K562 (cell line): ENCODE data around the gene TMTC2. TPM values are rescaled to one million over a fixed set of nuclear protein-coding genes. Genes with fewer than 3 reads are reported as not detected.
A peak's percentile ranks its signal among the peaks of the same experiment; 100 is the strongest.

Source experiments
- ATAC-seq: fragments of 200-7000 bp; cut with Tn5 transposase; 3 replicates; pipeline ENCODE4 v1.9.1; 2020; ENCODE audit warnings: moderate library complexity
- BruUV-seq: library from RNA; stranded (reverse); fragments of 400-500 nt; replicated peaks from 2 replicates; lab custom pipeline; 2021; lab: Mats Ljungman, UMichigan
- CTCF ChIA-PET: fragments of 300-600 bp; formaldehyde crosslinking; extraction: SDS; loops from one replicate; lab custom pipeline; 2021; ENCODE audit warnings: low intra/inter-chr PET ratio; lab: Yijun Ruan, JAX
- POLR2A ChIA-PET: fragments of 300-600, 350-650 bp; sonication (Branson Sonifier 250); formaldehyde crosslinking; extraction: SDS; loops from one replicate; lab custom pipeline; 2021; ENCODE audit warnings: antibody characterized with exemption, inconsistent platforms; lab: Yijun Ruan, JAX
- DNase-seq, 4 experiments: peaks; one replicate each; pipeline versions ENCODE4 v3.0.0 to v3.0.0-alpha.2; 2011 to 2018; ENCODE audit warnings: low spot score in 3 of 4, mixed read lengths in 3 of 4; ENCODE audit errors: extremely low read depth in 1 of 4
- FAIRE-seq: peaks from 2 replicates; lab custom pipeline; 2011; peaks lifted over from hg19 to GRCh38; lab: Jason Lieb, UNC
- H2AFZ ChIP-seq: 2 replicates; pipeline ENCODE4 v1.6.0; 2011; ENCODE audit warnings: low read depth, low read length, control low read depth, inconsistent platforms
- H3K27ac ChIP-seq: fragments of 200-600 bp; 3 replicates; pipeline ENCODE4 v1.8.0; 2011; ENCODE audit warnings: low read depth, mild to moderate bottlenecking, control low read depth, inconsistent platforms, low read length, moderate library complexity, mixed read lengths; ENCODE audit errors: extremely low read depth
- H3K27me3 ChIP-seq, 2 experiments: fragments of 300-600 bp in 1 of 2; 2 replicates in 1 of 2; 3 replicates in 1 of 2; pipeline versions ENCODE4 v1.6.0 to v1.8.0; 2011; ENCODE audit warnings: inconsistent platforms in 2 of 2, low read length in 2 of 2, mild to moderate bottlenecking in 1 of 2, mixed read lengths in 1 of 2, moderate library complexity in 1 of 2; ENCODE audit not compliant: control insufficient read depth in 2 of 2, insufficient read depth in 2 of 2
- H3K36me3 ChIP-seq: fragments of 300-600 bp; 3 replicates; pipeline ENCODE4 v1.8.0; 2011; ENCODE audit warnings: mild to moderate bottlenecking, low read length, inconsistent platforms; ENCODE audit not compliant: control insufficient read depth, insufficient read depth
- H3K4me1 ChIP-seq, 2 experiments: fragments of 200-600 bp in 1 of 2; replicated peaks in 1 of 2; 2 replicates in 1 of 2; 3 replicates in 1 of 2; pipeline versions ENCODE4 v1.5.1 to v1.8.0; 2011; ENCODE audit warnings: inconsistent platforms in 2 of 2, low read length in 2 of 2, mild to moderate bottlenecking in 1 of 2, mixed read lengths in 1 of 2, moderate library complexity in 1 of 2; ENCODE audit not compliant: control insufficient read depth in 2 of 2, insufficient read depth in 2 of 2
- H3K4me2 ChIP-seq: 2 replicates; pipeline ENCODE4 v1.6.1; 2011; ENCODE audit warnings: low read length, control low read depth, inconsistent platforms, mixed read lengths; ENCODE audit not compliant: insufficient read depth
- H3K4me3 ChIP-seq: fragments of 200-600 bp; sonication (generic), shearing (Covaris generic); 2 replicates; pipeline ENCODE4 v1.5.1; 2016; ENCODE audit warnings: control low read depth, inconsistent platforms
- H3K79me2 ChIP-seq: fragments of 200-600 bp; 3 replicates; pipeline ENCODE4 v1.8.0; 2011; ENCODE audit warnings: low read length, inconsistent platforms; ENCODE audit not compliant: control insufficient read depth, insufficient read depth
- H3K9ac ChIP-seq, 2 experiments: 2 replicates each; pipeline versions ENCODE4 v1.6.0 to v1.6.1; 2011; ENCODE audit warnings: low read depth in 2 of 2, low read length in 2 of 2, control low read depth in 1 of 2, inconsistent platforms in 1 of 2, mild to moderate bottlenecking in 1 of 2, mixed read lengths in 1 of 2; ENCODE audit not compliant: insufficient read depth in 1 of 2
- H3K9me1 ChIP-seq: one replicate; pipeline ENCODE4 v1.6.0; 2011; ENCODE audit warnings: inconsistent platforms, mild to moderate bottlenecking, low read length, moderate library complexity; ENCODE audit not compliant: control insufficient read depth, insufficient read depth
- H3K9me3 ChIP-seq: replicated peaks from 2 replicates; pipeline ENCODE4 v1.5.1; 2011; ENCODE audit warnings: low read depth, low read length, inconsistent platforms; ENCODE audit not compliant: control insufficient read depth, insufficient read depth
- H4K20me1 ChIP-seq: replicated peaks from 2 replicates; pipeline ENCODE4 v1.6.1; 2011; ENCODE audit warnings: low read length, inconsistent platforms, mixed read lengths; ENCODE audit not compliant: control insufficient read depth, insufficient read depth
- RFX1 ChIP-seq: fragments of 450-650 bp; IDR thresholded peaks from 2 replicates; pipeline ENCODE4 v1.6.1; 2016; ENCODE audit warnings: mild to moderate bottlenecking, moderate library complexity
- VEZF1 ChIP-seq: fragments of 200-800 bp; sonication (Bioruptor generic); IDR thresholded peaks from 2 replicates; pipeline ENCODE4 v1.6.1; 2017; ENCODE audit warnings: missing genetic modification characterization, missing compliant biosample characterization
- WGBS: fragments of 100-300 bp; shearing (Covaris generic); methylation state at CpG from one replicate; pipeline ENCODE4 v1.1.6; 2016; ENCODE audit warnings: low coverage, mixed read lengths; ENCODE audit not compliant: insufficient coverage; ENCODE audit errors: missing lambda C conversion rate; 5-methylcytosine and 5-hydroxymethylcytosine counted together
- in situ Hi-C: fragments of 300-500 bp; cut with MboI; formaldehyde crosslinking; loops from 4 replicates; pipeline ENCODE4 v1.15.0; 2018; ENCODE audit warnings: inconsistent platforms, mixed read lengths
- intact Hi-C: fragments of 100-400 bp; cut with micrococcal nuclease; formaldehyde crosslinking; loops from 2 replicates; pipeline ENCODE4 v1.14.2; 2022
- polyA plus RNA-seq, 8 experiments: library from polyadenylated mRNA; depleted of rRNA in 4 of 8; stranded (reverse) in 5 of 8; unstranded in 3 of 8; fragments of >200 nt; fragmentation: Nextera tagmentation in 2 of 8; fragmentation: Illumina TruSeq in 1 of 8; extraction: Ambion mirVana in 2 of 8; extraction: Trizol in 1 of 8; gene quantifications; 2 replicates each; pipeline versions ENCODE4 v1.2.1 to v1.2.3, GENCODE V29; 2011 to 2014; ENCODE audit warnings: inconsistent platforms in 1 of 8, missing spikeins in 1 of 8
- total RNA-seq, 7 experiments: library from RNA; depleted of rRNA in 6 of 7; stranded (reverse); fragments of >200 nt in 6 of 7; fragmentation: Illumina TruSeq in 2 of 7; extraction: Trizol in 2 of 7; gene quantifications; 2 replicates each; pipeline versions ENCODE4 v1.2.1 to v1.2.3, GENCODE V29; 2011 to 2021; ENCODE audit warnings: low replicate concordance in 1 of 7

Gene TMTC2
- total and polyA plus RNA-seq, 9 of the 15 experiments (the other 6 are each of a cell fraction or from before 2014, with no cell fraction given) = 0.29 to 1.1 (median 0.55) TPM

GRCh38 chr12:82919388-82920054 lies 232.8 kb downstream of the TMTC2 start:
- H3K9ac ChIP-seq = no peak overlapping the region
- 2% methylated on average over 7 of the region's 7 CpGs for WGBS
- no peak overlapping the region for H3K4me3 ChIP-seq
- ChIA-PET POLR2A (interaction anchor here (0.5 kb wide), 1 partner anchor 10 kb away, joined by 3 read pairs; no protein-coding TSS in a partner anchor), CTCF (interaction anchor here (0.5 kb wide), 1 partner anchor 10 kb away, joined by 4 read pairs; no protein-coding TSS in a partner anchor)
- no peaks in the 10 kb centered on the region for H3K27me3 ChIP-seq
- in situ Hi-C loops = no loop called here
- H2AFZ ChIP-seq = no peak overlapping the region
- no peaks in the 10 kb centered on the region for H3K79me2 ChIP-seq
- no peaks in the 10 kb centered on the region for H3K9me3 ChIP-seq
- H3K4me1 ChIP-seq = no peaks in the 10 kb centered on the region
- no peak overlapping the region for H3K4me2 ChIP-seq
- no peaks in the 10 kb centered on the region for H3K9me1 ChIP-seq
- BruUV-seq = no TSS peak
- FAIRE-seq (no peak), DNase-seq (peak in 1 of 4 experiments; percentile 18), ATAC-seq (peak; percentile 54; the same call in 2 of the 3 replicates)
- no peak overlapping the region for H3K27ac ChIP-seq
- TF ChIP-seq RFX1 (0 out of 2 replicates have a peak, but pooled peaks have one; percentile 11), VEZF1 (no peak)
- no peaks in the 10 kb centered on the region for H4K20me1 ChIP-seq
- H3K36me3 ChIP-seq = no peaks in the 10 kb centered on the region
- intact Hi-C loops = no loop called here

- ChIA-PET CTCF (no interaction called here), POLR2A (no interaction called here)
- no peaks in the 10 kb centered on the region for H3K27me3 ChIP-seq
- no peak overlapping the region for H3K4me3 ChIP-seq
- H3K36me3 ChIP-seq = no peaks in the 10 kb centered on the region
- H3K79me2 ChIP-seq = no peaks in the 10 kb centered on the region
- H3K9me1 ChIP-seq = no peaks in the 10 kb centered on the region
- H3K27ac ChIP-seq = no peak overlapping the region
- in situ Hi-C loops (no loop called here), intact Hi-C loops (no loop called here)
- no peak overlapping the region for H3K9ac ChIP-seq
- H4K20me1 ChIP-seq = no peaks in the 10 kb centered on the region
- ATAC-seq (no peak), DNase-seq (no peak), FAIRE-seq (no peak)
- H2AFZ ChIP-seq = no peak overlapping the region
- H3K4me2 ChIP-seq = no peak overlapping the region
- H3K4me1 ChIP-seq = no peaks in the 10 kb centered on the region
- no peaks in the 10 kb centered on the region for H3K9me3 ChIP-seq
- BruUV-seq = no TSS peak
- WGBS = 7% methylated on average over 1 of the region's 1 CpG
These were observed 237.2 kb downstream of the TMTC2 start for GRCh38 chr12:82923935-82924334.
